GM10847 (cell line): ENCODE data around the gene MTHFD1.

Experiments used
- POLR2A ChIP-seq: IDR thresholded peaks from 2 replicates; pipeline ENCODE4 v1.6.1; 2011; ENCODE audit not compliant: insufficient read length; ENCODE audit errors: extremely low read depth

The MTHFD1 gene

GRCh38 chr14:64422756-64423155, 34.6 kb downstream of the MTHFD1 start:
- TF ChIP-seq POLR2A, result no peak

GRCh38 chr14:64423987-64424386, 35.8 kb downstream of the MTHFD1 start:
- TF ChIP-seq POLR2A, result no peak

- no peak for TF ChIP-seq POLR2A
Measured at GRCh38 chr14:64434528-64434927, 46.4 kb downstream of the MTHFD1 start.

GRCh38 chr14:64438181-64438841, 50.2 kb downstream of the MTHFD1 start:
- TF ChIP-seq POLR2A, result no peak

- no peak for TF ChIP-seq POLR2A
Measured at GRCh38 chr14:64439141-64439540, 51.0 kb downstream of the MTHFD1 start.

GRCh38 chr14:64440494-64440893, 52.3 kb downstream of the MTHFD1 start:
- TF ChIP-seq POLR2A, result no peak

GRCh38 chr14:64442300-64442988, 54.3 kb downstream of the MTHFD1 start:
- no peak for TF ChIP-seq POLR2A

- no peak for TF ChIP-seq POLR2A
Measured at GRCh38 chr14:64444140-64444539, 56.0 kb downstream of the MTHFD1 start.

- no peak for TF ChIP-seq POLR2A
Measured at GRCh38 chr14:64444984-64445845, 57.1 kb downstream of the MTHFD1 start.

- TF ChIP-seq POLR2A, result no peak
Measured at GRCh38 chr14:64447876-64448670, 59.9 kb downstream of the MTHFD1 start.

- TF ChIP-seq POLR2A, result no peak
Measured at GRCh38 chr14:64450255-64450654, 62.1 kb downstream of the MTHFD1 start.

GRCh38 chr14:64454671-64455070, 66.5 kb downstream of the MTHFD1 start:
- TF ChIP-seq POLR2A, result no peak

- no peak for TF ChIP-seq POLR2A
Measured at GRCh38 chr14:64459405-64460136, 71.4 kb downstream of the MTHFD1 start.

- no peak for TF ChIP-seq POLR2A
Measured at GRCh38 chr14:64461221-64461620, 73.1 kb downstream of the MTHFD1 start.
